LNCaP clone FGC (cell line): ENCODE results near the gene ATP6AP1.

Experiments
- DNase-seq: peaks from one replicate; pipeline ENCODE4 v3.0.0-alpha.2; 2011; ENCODE audit warnings: low read depth
- H3K4me3 ChIP-seq: 2 replicates; pipeline ENCODE4 v1.5.1; 2011; ENCODE audit warnings: mild to moderate bottlenecking, low read depth, low read length, control low read depth
- CTCF ChIP-seq: IDR thresholded peaks from 2 replicates; pipeline ENCODE4 v1.5.1; 2012; ENCODE audit warnings: mild to moderate bottlenecking; ENCODE audit not compliant: control insufficient read depth, insufficient read depth; ENCODE audit errors: extremely low read depth

Gene ATP6AP1

GRCh38 chrX:154476821-154477220 is 48.3 kb downstream of the ATP6AP1 start:
- DNase-seq: no peak
- H3K4me3 ChIP-seq: no peak overlapping the region
- no peak for TF ChIP-seq CTCF

DNA sequence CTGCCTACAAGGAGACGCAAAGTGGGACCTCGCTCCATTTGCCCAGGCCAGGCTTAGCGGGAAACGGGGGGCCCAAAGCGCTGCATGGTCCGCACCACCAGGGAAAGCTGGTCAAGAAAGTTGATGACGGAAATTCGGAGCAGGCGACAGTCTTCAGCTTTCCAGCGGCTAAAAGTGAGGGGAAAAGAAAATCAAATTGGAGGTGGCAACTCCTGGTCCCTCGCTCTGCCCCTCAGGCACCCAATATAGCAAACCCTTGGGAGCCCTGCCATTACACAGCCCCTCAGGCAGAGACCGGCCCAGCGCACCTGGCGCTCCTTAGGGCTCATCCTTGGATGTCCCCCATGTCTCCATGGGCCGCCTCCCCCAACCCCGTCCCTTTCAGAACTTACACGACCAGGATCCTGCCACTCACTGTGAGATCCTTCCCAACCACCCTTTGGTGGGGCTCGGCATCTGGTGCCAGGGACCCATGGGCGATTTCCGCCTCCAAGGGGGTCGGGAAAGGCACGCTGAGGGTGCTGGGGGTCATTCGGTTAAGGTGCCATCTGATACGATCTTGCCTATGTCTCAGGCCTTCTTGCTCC is 49.5 kb downstream of the ATP6AP1 start:
- H3K4me3 ChIP-seq: peak overlapping the region; percentile 67
- DNase-seq: no peak
- no peak for TF ChIP-seq CTCF

DNA sequence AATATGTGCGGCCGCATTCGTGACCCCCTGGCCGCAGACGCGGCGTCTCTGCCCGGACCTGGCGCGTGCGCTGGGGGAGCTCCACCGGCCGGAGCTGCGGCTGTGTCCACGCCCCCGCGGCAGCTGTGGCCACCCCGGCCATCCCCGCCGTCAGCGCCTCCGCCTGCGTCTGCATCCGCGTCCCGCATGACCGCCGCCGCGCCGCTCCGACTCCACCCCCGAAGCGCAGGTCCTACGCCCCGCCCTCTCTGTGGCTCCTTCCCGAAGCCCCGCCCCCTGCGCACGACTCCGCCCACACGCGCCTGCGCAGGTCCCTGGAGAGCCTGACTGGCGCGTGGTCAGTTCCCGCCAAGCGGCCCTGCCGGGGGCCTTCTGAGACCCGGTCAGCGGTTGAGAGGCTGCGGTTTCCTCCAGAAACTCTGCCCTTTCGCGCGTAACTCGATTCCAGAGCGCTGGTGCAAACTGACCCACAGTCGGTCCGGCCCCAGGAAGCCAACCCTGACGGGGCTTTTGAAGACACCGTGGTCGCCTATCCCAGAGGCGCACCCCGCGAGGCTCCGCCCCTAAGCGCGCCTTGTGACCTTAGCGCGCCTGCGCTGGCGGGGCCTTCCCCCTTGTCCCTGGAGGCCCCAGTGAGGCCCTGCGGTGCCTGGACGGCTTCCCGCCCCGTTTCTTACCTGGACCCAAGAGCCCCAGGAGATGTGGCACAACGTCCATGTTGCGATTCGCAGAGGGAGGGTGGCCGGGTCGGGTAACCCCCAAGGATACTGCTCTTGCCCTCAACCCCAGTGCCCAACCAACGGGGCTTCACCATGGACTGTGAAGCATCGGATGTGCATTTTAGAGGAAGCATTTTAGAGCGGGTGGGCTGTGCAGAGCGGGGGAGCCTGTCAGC is 50.5 kb downstream of the ATP6AP1 start, which contains the start of gene LAGE3:
TSS of gene LAGE3 (minus strand) at position 554 of the 895 bp plus-strand sequence. CDS start at position 188, 366 bp downstream.
- DNase-seq: peak; percentile 61
- TF ChIP-seq CTCF: no peak
- peak within 1 kb of the TSS; percentile 67 for H3K4me3 ChIP-seq

GRCh38 chrX:154481195-154481594 is 52.7 kb downstream of the ATP6AP1 start:
- H3K4me3 ChIP-seq: no peak overlapping the region
- no peak for DNase-seq
- TF ChIP-seq CTCF: no peak

DNA sequence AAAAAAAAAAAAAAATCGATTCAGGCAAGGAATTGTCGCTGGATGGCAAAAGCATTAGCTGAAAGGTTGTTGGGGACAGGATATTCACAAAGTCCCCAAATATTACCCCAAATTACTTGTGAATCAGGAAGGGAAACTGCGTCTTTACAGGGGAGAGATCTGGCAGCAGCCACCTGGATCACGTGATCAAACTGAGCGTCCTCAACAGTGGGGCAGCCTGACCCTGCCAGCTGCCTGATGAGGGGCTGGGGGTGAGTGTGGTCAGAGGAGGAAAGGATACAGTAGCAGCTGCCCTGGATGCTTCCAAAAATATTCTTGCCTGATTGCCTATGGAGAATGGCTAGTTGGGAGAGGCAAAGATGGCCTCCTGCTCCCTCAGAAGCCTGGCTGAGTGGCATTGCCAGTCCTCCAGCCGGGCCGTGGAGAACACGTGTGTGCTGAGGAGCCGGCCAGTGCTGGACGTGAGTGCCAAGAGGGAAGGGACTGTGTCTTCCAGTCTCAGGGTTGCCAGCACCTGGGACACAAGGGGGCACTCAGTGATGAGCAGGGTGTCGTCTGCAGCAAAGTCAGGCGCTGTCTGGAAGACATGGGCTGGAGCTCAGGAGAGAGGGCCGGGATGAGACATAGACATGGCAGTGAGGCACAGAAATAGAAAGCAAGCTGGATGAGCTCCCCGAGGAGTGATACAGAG is 53.6 kb downstream of the ATP6AP1 start:
- TF ChIP-seq CTCF: no peak
- DNase-seq: no peak
- no peak overlapping the region for H3K4me3 ChIP-seq

- no peak for DNase-seq
- H3K4me3 ChIP-seq: no peak overlapping the region
- TF ChIP-seq CTCF: no peak
Measured at GRCh38 chrX:154482786-154483185, 54.3 kb downstream of the ATP6AP1 start.
